CD14-positive monocyte (primary cell): ENCODE results near the gene OR9G1. TPM values are rescaled to one million over a fixed set of nuclear protein-coding genes. Genes with fewer than 3 reads are reported as not detected.
A peak's percentile ranks its signal among the peaks of the same experiment; 100 is the strongest.

Source experiments
- DNase-seq, 3 donors: peaks; one replicate each; pipeline ENCODE4 v3.0.0-alpha.2; 2011 to 2022
- H2AFZ ChIP-seq: 2 replicates; pipeline ENCODE4 v1.6.0; 2012; ENCODE audit warnings: mild to moderate bottlenecking, low read depth, low read length, inconsistent platforms; ENCODE audit not compliant: insufficient read depth, poor library complexity, severe bottlenecking
- H3K27ac ChIP-seq, 2 donors: 1 replicate in 1 of 2; 2 replicates in 1 of 2; pipeline ENCODE4 v1.5.1; 2012 to 2013; ENCODE audit warnings: low read length in 2 of 2, control low read depth in 1 of 2, inconsistent platforms in 1 of 2, low read depth in 1 of 2, mild to moderate bottlenecking in 1 of 2
- H3K27me3 ChIP-seq, 2 donors: one replicate each; pipeline versions ENCODE4 v1.6.0 to v1.6.1; 2011 to 2013; ENCODE audit warnings: low read length in 2 of 2; ENCODE audit not compliant: control insufficient read depth in 2 of 2, insufficient read depth in 2 of 2
- H3K36me3 ChIP-seq, 2 donors: replicated peaks in 1 of 2; 1 replicate in 1 of 2; 2 replicates in 1 of 2; pipeline versions ENCODE4 v1.5.1 to v1.6.1; 2012 to 2013; ENCODE audit warnings: low read length in 2 of 2, control low read depth in 1 of 2, inconsistent platforms in 1 of 2, mild to moderate bottlenecking in 1 of 2; ENCODE audit not compliant: insufficient read depth in 2 of 2, control insufficient read depth in 1 of 2
- H3K4me1 ChIP-seq, 2 donors: 1 replicate in 1 of 2; 2 replicates in 1 of 2; pipeline versions ENCODE4 v1.5.1 to v1.6.1; 2012 to 2013; ENCODE audit warnings: low read length in 2 of 2, control low read depth in 1 of 2, inconsistent platforms in 1 of 2, mild to moderate bottlenecking in 1 of 2, moderate library complexity in 1 of 2; ENCODE audit not compliant: insufficient read depth in 2 of 2, control insufficient read depth in 1 of 2
- H3K4me2 ChIP-seq: replicated peaks from 2 replicates; pipeline ENCODE3; 2012; ENCODE audit warnings: low read length, moderate library complexity, mild to moderate bottlenecking; ENCODE audit not compliant: poor library complexity, severe bottlenecking; ENCODE audit errors: extremely low read depth
- H3K4me3 ChIP-seq, 3 experiments: fragments of 200-600 bp in 1 of 3; sonication (generic) in 1 of 3; replicated peaks in 1 of 3; 1 replicate in 2 of 3; 2 replicates in 1 of 3; pipeline ENCODE4 v1.5.1; 2011 to 2013; ENCODE audit warnings: low read length in 3 of 3, mild to moderate bottlenecking in 3 of 3, control low read depth in 2 of 3, low read depth in 2 of 3, inconsistent platforms in 1 of 3, moderate library complexity in 1 of 3
- H3K79me2 ChIP-seq: 2 replicates; pipeline ENCODE4 v1.6.0; 2012; ENCODE audit warnings: mild to moderate bottlenecking, control low read depth, inconsistent platforms, low read length, moderate library complexity; ENCODE audit not compliant: insufficient read depth
- H3K9ac ChIP-seq: 2 replicates; pipeline ENCODE4 v1.6.0; 2017; ENCODE audit warnings: low read length, mild to moderate bottlenecking; ENCODE audit not compliant: insufficient read depth, poor library complexity, severe bottlenecking
- H3K9me3 ChIP-seq, 2 donors: replicated peaks in 1 of 2; 1 replicate in 1 of 2; 2 replicates in 1 of 2; pipeline versions ENCODE4 v1.5.1 to v1.6.1; 2012 to 2013; ENCODE audit warnings: low read length in 2 of 2, control low read depth in 1 of 2; ENCODE audit not compliant: control insufficient read depth in 1 of 2, insufficient read depth in 1 of 2
- H4K20me1 ChIP-seq: 2 replicates; pipeline ENCODE4 v1.6.0; 2012; ENCODE audit warnings: mild to moderate bottlenecking, low read length, control low read depth, moderate library complexity; ENCODE audit not compliant: insufficient read depth
- H3K27ac Mint-ChIP-seq, 7 donors: one replicate each; pipeline ENCODE4 v1.8.0; 2020; ENCODE audit warnings: mild to moderate bottlenecking in 7 of 7, mixed read lengths in 7 of 7, moderate library complexity in 6 of 7, inconsistent platforms in 2 of 7
- H3K27me3 Mint-ChIP-seq, 3 donors: one replicate each; pipeline ENCODE4 v1.8.0; 2021 to 2022; ENCODE audit warnings: low read depth in 3 of 3, mild to moderate bottlenecking in 3 of 3, mixed read lengths in 3 of 3, moderate library complexity in 3 of 3, inconsistent platforms in 1 of 3
- H3K36me3 Mint-ChIP-seq, 2 donors: one replicate each; pipeline ENCODE4 v1.8.0; 2020; ENCODE audit warnings: mixed read lengths in 2 of 2, inconsistent platforms in 1 of 2, mild to moderate bottlenecking in 1 of 2
- H3K4me1 Mint-ChIP-seq: one replicate; pipeline ENCODE4 v1.8.0; 2020; ENCODE audit warnings: mild to moderate bottlenecking, mixed read lengths
- H3K4me3 Mint-ChIP-seq, 2 donors: one replicate each; pipeline ENCODE4 v1.8.0; 2020; ENCODE audit warnings: mild to moderate bottlenecking in 2 of 2, mixed read lengths in 2 of 2, moderate library complexity in 1 of 2
- H3K9me3 Mint-ChIP-seq, 7 donors: one replicate each; pipeline ENCODE4 v1.8.0; 2020 to 2022; ENCODE audit warnings: mixed read lengths in 7 of 7, mild to moderate bottlenecking in 6 of 7, moderate library complexity in 6 of 7, inconsistent platforms in 2 of 7
- WGBS: methylation state at CpG from one replicate; pipeline ENCODE4 v1.1.5; 2013; ENCODE audit warnings: missing lambda C conversion rate; ENCODE audit not compliant: insufficient coverage; 5-methylcytosine and 5-hydroxymethylcytosine counted together
- intact Hi-C, 2 donors: fragments of 100-400 bp; cut with micrococcal nuclease; formaldehyde crosslinking; loops; one replicate each; pipeline versions ENCODE4 v1.15.0 to v1.15.1; 2023
- polyA plus RNA-seq, 3 donors: library from polyadenylated mRNA; depleted of rRNA in 1 of 3; unstranded in 2 of 3; stranded (reverse) in 1 of 3; fragments of 300-500 nt in 2 of 3; fragments of >200 nt in 1 of 3; fragmentation: Illumina TruSeq in 2 of 3; gene quantifications; 1 replicate in 2 of 3; 2 replicates in 1 of 3; pipeline ENCODE4 v1.2.3, GENCODE V29; 2012 to 2021
- TF ChIP-seq, protein P1 (sequence below): fragments of 200-600 bp; IDR thresholded peaks from one replicate; pipeline ENCODE4 v1.8.0; 2022; ENCODE audit warnings: antibody characterized with exemption, mild to moderate bottlenecking

OR9G1 gene
- polyA plus RNA-seq, 3 donors, result not detected

DNA sequence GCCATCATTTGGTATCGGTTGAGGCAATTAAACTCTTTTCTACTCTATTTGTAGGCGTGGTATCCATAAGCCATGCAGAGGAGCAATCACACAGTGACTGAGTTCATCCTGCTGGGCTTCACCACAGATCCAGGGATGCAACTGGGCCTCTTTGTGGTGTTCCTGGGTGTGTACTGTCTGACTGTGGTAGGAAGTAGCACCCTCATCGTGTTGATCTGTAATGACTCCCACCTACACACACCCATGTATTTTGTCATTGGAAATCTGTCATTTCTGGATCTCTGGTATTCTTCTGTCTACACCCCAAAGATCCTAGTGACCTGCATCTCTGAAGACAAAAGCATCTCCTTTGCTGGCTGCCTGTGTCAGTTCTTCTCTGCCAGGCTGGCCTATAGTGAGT lies 41.2 kb downstream of the OR9G1 start:
- TF ChIP-seq, protein P1, sequence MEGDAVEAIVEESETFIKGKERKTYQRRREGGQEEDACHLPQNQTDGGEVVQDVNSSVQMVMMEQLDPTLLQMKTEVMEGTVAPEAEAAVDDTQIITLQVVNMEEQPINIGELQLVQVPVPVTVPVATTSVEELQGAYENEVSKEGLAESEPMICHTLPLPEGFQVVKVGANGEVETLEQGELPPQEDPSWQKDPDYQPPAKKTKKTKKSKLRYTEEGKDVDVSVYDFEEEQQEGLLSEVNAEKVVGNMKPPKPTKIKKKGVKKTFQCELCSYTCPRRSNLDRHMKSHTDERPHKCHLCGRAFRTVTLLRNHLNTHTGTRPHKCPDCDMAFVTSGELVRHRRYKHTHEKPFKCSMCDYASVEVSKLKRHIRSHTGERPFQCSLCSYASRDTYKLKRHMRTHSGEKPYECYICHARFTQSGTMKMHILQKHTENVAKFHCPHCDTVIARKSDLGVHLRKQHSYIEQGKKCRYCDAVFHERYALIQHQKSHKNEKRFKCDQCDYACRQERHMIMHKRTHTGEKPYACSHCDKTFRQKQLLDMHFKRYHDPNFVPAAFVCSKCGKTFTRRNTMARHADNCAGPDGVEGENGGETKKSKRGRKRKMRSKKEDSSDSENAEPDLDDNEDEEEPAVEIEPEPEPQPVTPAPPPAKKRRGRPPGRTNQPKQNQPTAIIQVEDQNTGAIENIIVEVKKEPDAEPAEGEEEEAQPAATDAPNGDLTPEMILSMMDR, result no peak
- intact Hi-C loops, result no loop called here
- Mint-ChIP-seq H3K36me3 (no peaks in the 10 kb centered on the region), H3K9me3 (peaks cover 0 to 5% (median 0%) of the 10 kb centered on the region in 7 donors), H3K27ac (peak overlapping the region in 1 of 7 donors; percentile 38), H3K4me1 (no peaks in the 10 kb centered on the region), H3K27me3 (peaks cover 0 to 2% (median 1%) of the 10 kb centered on the region in 3 donors), H3K4me3 (no peak overlapping the region)
- Histone ChIP-seq H3K9me3 (peaks cover 7 to 11% of the 10 kb centered on the region in 2 donors), H3K4me1 (no peaks in the 10 kb centered on the region), H3K4me2 (no peak overlapping the region), H3K27me3 (no peaks in the 10 kb centered on the region), H3K4me3 (no peak overlapping the region), H3K9ac (no peak overlapping the region), H4K20me1 (no peaks in the 10 kb centered on the region), H3K27ac (no peak overlapping the region), H2AFZ (no peak overlapping the region), H3K79me2 (no peaks in the 10 kb centered on the region), H3K36me3 (no peaks in the 10 kb centered on the region)
- no peak for DNase-seq
- no CpG with 5 or more reads among the region's 3 CpGs for WGBS

DNA sequence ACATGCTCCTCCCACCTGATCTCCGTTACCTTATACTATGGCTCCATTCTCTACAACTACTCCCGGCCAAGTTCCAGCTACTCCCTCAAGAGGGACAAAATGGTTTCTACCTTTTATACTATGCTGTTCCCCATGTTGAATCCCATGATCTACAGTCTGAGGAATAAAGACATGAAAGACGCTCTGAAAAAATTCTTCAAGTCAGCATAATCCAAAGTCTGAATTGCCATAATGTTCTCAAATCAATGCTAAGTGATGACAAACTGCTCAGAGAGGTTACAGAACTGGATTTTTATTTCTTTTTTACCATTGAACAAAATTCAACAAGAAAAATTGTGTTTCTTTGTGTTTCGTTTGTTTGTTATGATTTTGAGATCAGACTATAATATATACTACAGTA lies 42.0 kb downstream of the OR9G1 start:
- Histone ChIP-seq H3K27ac (no peak overlapping the region), H3K9me3 (peaks cover 7 to 11% of the 10 kb centered on the region in 2 donors), H2AFZ (no peak overlapping the region), H3K36me3 (no peaks in the 10 kb centered on the region), H3K4me3 (no peak overlapping the region), H3K9ac (no peak overlapping the region), H4K20me1 (no peaks in the 10 kb centered on the region), H3K27me3 (no peaks in the 10 kb centered on the region), H3K4me1 (no peaks in the 10 kb centered on the region), H3K79me2 (no peaks in the 10 kb centered on the region), H3K4me2 (no peak overlapping the region)
- DNase-seq, result no peak
- no peaks in the 10 kb centered on the region for H3K4me1 Mint-ChIP-seq
- no peaks in the 10 kb centered on the region for H3K36me3 Mint-ChIP-seq
- peaks cover 0 to 2% (median 1%) of the 10 kb centered on the region in 3 donors for H3K27me3 Mint-ChIP-seq
- peaks cover 0 to 11% (median 0%) of the 10 kb centered on the region in 7 donors for H3K9me3 Mint-ChIP-seq
- H3K27ac Mint-ChIP-seq, result no peak overlapping the region
- WGBS, result 100% methylated on average over 2 of the region's 4 CpGs
- no peak overlapping the region for H3K4me3 Mint-ChIP-seq
- TF ChIP-seq, protein P1, result no peak
- intact Hi-C loops, result no loop called here
